ENCODE measurements around the gene NEK4.
A peak's percentile ranks its signal among the peaks of the same experiment; 100 is the strongest.

The NEK4 gene

DNA sequence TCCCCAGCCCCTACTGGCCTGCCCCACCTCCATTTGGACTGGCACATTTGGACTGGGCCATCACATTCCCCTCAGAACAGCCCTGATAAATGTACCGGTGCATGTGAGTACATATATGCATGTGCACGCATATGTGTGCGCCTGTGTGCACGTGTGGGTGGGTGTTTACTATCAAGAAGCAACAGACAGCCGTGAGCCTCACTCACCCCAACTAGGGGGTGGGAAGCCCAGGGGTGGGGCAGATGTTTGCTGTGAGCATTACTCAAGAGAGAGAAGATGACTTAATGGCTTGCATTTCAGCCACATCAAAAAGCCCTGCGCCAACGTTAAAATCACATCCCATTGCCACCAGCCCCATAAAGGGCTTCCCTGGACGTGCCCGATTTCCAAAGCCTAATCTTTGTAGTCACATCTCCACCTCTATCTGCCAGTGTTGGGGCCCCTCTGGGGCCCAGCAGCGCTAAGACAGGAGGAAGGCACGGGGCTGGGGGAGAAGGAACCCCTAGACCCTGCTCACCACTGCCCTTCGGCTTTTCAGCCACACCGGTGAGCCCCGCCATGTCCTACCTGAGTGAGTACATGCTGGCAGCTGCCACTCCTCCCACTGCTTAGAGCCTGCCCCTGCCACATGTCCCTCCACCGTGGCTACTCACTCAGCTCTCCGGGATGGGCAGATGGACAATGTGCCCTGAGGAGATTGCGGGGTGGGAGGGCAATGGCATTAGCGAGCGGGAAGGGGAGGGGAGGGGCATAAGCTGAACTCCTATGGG is 34.7 kb upstream of the NEK4 start:
- Histone ChIP-seq H3K79me1 (ENCODE audit: low read length) (no peaks in the 10 kb centered on the region), H3K27me3 (ENCODE audit: insufficient read depth, low read length, poor library complexity) (no peaks in the 10 kb centered on the region), H3K27ac (ENCODE audit: low read depth, low read length) (no peak overlapping the region), H2AK5ac (ENCODE audit: low read length) (no peak overlapping the region), H3K4me3 (ENCODE audit: low read length) (no peak overlapping the region), H2BK120ac (ENCODE audit: low read depth, low read length) (no peak overlapping the region), H3K36me3 (ENCODE audit: control insufficient read depth, insufficient read depth, low read length) (no peaks in the 10 kb centered on the region), H3K9ac (ENCODE audit: low read length) (no peak overlapping the region), H3K56ac (ENCODE audit: low read length) (no peak overlapping the region), H3K4me1 (ENCODE audit: control insufficient read depth, low read depth, low read length) (no peaks in the 10 kb centered on the region), H4K5ac (ENCODE audit: low read length) (no peak overlapping the region), H4K8ac (ENCODE audit: low read depth, low read length) (no peak overlapping the region), H2BK5ac (ENCODE audit: low read length) (no peak overlapping the region), H3K4ac (ENCODE audit: low read depth, low read length) (no peak overlapping the region), H3K23ac (ENCODE audit: low read length) (no peak overlapping the region), H2BK15ac (replicated peaks; ENCODE audit: low read depth) (no peak overlapping the region), H3K18ac (ENCODE audit: low read length) (no peak overlapping the region), H3K4me2 (ENCODE audit: low read length) (no peak overlapping the region), H3K79me2 (ENCODE audit: control insufficient read depth, insufficient read depth, low read length) (no peaks in the 10 kb centered on the region)
- no peak for DNase-seq
- WGBS (ENCODE audit: extremely low coverage, insufficient coverage, low lambda C conversion rate) = no CpG with 5 or more reads among the region's 19 CpGs

DNA sequence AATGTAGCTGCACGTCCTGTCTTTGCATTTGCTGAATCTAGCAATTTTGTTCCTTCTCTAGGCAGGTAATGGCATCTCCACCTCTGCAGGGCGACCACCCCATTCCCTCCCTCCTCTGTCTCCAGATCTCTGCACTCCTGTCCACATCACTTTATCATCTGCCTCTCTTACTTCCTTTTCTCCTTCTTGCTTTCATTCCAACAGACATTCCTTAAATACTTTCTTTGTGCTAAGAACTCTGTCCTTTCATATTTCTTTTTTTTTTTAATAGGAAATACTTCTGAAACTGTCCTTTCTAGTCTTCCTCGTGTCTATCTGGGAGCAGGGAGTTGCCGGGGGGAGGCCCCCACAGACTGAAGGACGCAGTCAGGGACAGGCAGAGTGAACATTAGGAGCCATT is 31.1 kb upstream of the NEK4 start:
- Histone ChIP-seq H3K79me1 (ENCODE audit: low read length) (no peaks in the 10 kb centered on the region), H3K4me1 (ENCODE audit: control insufficient read depth, low read depth, low read length) (no peaks in the 10 kb centered on the region), H3K27ac (ENCODE audit: low read depth, low read length) (no peak overlapping the region), H2AK5ac (ENCODE audit: low read length) (no peak overlapping the region), H3K9ac (ENCODE audit: low read length) (no peak overlapping the region), H3K4me3 (ENCODE audit: low read length) (no peak overlapping the region), H3K36me3 (ENCODE audit: control insufficient read depth, insufficient read depth, low read length) (no peaks in the 10 kb centered on the region), H3K18ac (ENCODE audit: low read length) (no peak overlapping the region), H2BK120ac (ENCODE audit: low read depth, low read length) (no peak overlapping the region), H3K79me2 (ENCODE audit: control insufficient read depth, insufficient read depth, low read length) (no peaks in the 10 kb centered on the region), H3K27me3 (ENCODE audit: insufficient read depth, low read length, poor library complexity) (no peaks in the 10 kb centered on the region), H4K8ac (ENCODE audit: low read depth, low read length) (no peak overlapping the region), H3K23ac (ENCODE audit: low read length) (no peak overlapping the region), H2BK15ac (replicated peaks; ENCODE audit: low read depth) (no peak overlapping the region), H4K5ac (ENCODE audit: low read length) (no peak overlapping the region), H3K4ac (ENCODE audit: low read depth, low read length) (no peak overlapping the region), H2BK5ac (ENCODE audit: low read length) (no peak overlapping the region), H3K56ac (ENCODE audit: low read length) (no peak overlapping the region), H3K4me2 (ENCODE audit: low read length) (no peak overlapping the region)
- no CpG with 5 or more reads among the region's 5 CpGs for WGBS (ENCODE audit: extremely low coverage, insufficient coverage, low lambda C conversion rate)
- no peak for DNase-seq

DNA sequence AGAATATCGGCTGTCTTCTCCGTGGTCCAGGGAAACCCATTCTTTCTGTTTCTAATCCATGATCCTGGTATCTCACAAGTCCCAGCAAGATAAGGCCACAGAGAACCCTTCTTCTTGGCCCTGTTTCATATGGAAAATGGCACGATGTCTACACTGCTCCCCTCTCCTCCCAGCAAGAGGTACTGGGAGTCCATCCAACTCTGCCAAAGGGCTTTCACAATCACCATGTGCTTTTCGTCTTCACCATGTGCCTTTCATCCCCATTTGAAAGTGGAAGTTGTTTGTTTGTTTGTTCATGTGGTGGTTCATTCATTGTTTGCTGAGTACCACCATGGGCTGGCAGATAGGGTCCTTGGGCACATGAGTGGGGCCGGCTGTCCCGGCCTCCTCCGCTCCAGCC is 29.3 kb upstream of the NEK4 start:
- DNase-seq = no peak

DNA sequence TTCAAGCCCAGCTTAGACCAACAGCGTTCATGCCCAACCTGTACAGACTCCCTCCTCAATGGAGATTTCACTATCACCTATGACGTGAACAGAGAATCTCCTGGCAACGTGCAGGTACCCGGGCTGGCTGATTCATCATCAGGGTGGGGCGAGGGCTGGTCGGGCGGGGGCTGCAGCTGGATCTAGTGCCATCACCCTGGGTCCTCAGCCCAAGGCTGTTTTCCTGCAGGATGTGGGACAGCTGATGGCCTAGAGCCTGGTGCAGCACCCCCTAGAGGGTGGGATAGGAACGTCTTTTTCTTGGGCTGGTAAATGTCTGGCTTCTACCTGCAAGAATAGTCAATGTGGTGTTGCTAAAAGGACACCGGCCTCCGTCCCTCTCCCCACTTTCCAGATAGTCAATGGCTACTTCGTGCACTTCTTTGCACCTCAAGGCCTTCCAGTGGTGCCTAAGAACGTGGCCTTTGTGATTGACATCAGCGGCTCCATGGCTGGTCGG is 28.3 kb upstream of the NEK4 start:
- H3K79me1 ChIP-seq (ENCODE audit: low read length) = no peaks in the 10 kb centered on the region

More for the DNA sequence above, 29.3 kb upstream of the NEK4 start:
- no peak overlapping the region for H2BK5ac ChIP-seq (ENCODE audit: low read length)
- H2AK5ac ChIP-seq (ENCODE audit: low read length) = no peak overlapping the region
- H3K4me2 ChIP-seq (ENCODE audit: low read length) = no peak overlapping the region
- no peak overlapping the region for H3K18ac ChIP-seq (ENCODE audit: low read length)
- no peak overlapping the region for H4K8ac ChIP-seq (ENCODE audit: low read depth, low read length)
- WGBS (ENCODE audit: extremely low coverage, insufficient coverage, low lambda C conversion rate) = no CpG with 5 or more reads among the region's 7 CpGs
- H3K27me3 ChIP-seq (ENCODE audit: insufficient read depth, low read length, poor library complexity) = no peaks in the 10 kb centered on the region
- H3K79me1 ChIP-seq (ENCODE audit: low read length) = no peaks in the 10 kb centered on the region
- H3K4me3 ChIP-seq (ENCODE audit: low read length) = no peak overlapping the region
- H3K79me2 ChIP-seq (ENCODE audit: control insufficient read depth, insufficient read depth, low read length) = no peaks in the 10 kb centered on the region
- H2BK120ac ChIP-seq (ENCODE audit: low read depth, low read length) = no peak overlapping the region
- H4K5ac ChIP-seq (ENCODE audit: low read length) = no peak overlapping the region
- no peaks in the 10 kb centered on the region for H3K36me3 ChIP-seq (ENCODE audit: control insufficient read depth, insufficient read depth, low read length)
- H3K23ac ChIP-seq (ENCODE audit: low read length) = no peak overlapping the region
- no peak overlapping the region for H2BK15ac ChIP-seq (replicated peaks; ENCODE audit: low read depth)
- H3K4me1 ChIP-seq (ENCODE audit: control insufficient read depth, low read depth, low read length) = no peaks in the 10 kb centered on the region
- H3K27ac ChIP-seq (ENCODE audit: low read depth, low read length) = no peak overlapping the region
- no peak overlapping the region for H3K56ac ChIP-seq (ENCODE audit: low read length)
- H3K4ac ChIP-seq (ENCODE audit: low read depth, low read length) = no peak overlapping the region
- no peak overlapping the region for H3K9ac ChIP-seq (ENCODE audit: low read length)

DNA sequence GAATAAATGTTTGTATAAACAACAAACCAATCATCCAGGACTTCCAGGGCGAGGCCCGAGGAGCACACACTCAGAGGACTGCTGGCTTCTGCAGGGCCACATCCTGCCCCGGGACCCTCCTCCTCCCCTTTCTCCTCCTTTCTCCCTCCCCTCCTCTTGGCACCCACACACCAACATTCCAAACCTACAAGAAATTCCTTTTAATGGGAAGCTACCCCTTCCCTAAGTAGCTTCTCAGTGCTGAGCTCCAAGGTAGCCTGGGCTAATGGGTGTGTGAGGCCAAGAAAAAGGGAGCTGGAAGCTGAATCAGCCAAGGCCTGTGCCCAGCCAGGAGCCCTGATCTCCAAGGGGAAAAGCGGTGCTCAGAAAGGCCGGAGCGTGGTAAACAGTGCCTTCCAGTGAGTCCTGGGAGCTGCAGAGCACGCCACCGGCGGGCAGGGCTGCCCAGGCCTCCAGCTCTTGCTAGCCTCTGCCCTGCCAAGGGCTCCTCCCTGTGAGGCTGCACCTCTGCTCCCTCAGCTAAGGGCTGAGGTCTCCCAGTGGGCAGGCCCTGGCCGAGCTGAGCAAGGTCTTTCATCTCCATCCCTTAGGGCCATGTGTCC is 27.7 kb upstream of the NEK4 start:
- Histone ChIP-seq H3K18ac (ENCODE audit: low read length) (no peak overlapping the region), H2AK5ac (ENCODE audit: low read length) (no peak overlapping the region), H3K4ac (ENCODE audit: low read depth, low read length) (no peak overlapping the region), H4K8ac (ENCODE audit: low read depth, low read length) (no peak overlapping the region), H3K79me1 (ENCODE audit: low read length) (no peaks in the 10 kb centered on the region), H4K5ac (ENCODE audit: low read length) (no peak overlapping the region), H2BK5ac (ENCODE audit: low read length) (no peak overlapping the region), H3K36me3 (ENCODE audit: control insufficient read depth, insufficient read depth, low read length) (no peaks in the 10 kb centered on the region), H3K79me2 (ENCODE audit: control insufficient read depth, insufficient read depth, low read length) (no peaks in the 10 kb centered on the region), H2BK15ac (replicated peaks; ENCODE audit: low read depth) (no peak overlapping the region), H3K4me2 (ENCODE audit: low read length) (no peak overlapping the region), H3K27ac (ENCODE audit: low read depth, low read length) (no peak overlapping the region), H3K4me1 (ENCODE audit: control insufficient read depth, low read depth, low read length) (no peaks in the 10 kb centered on the region), H3K23ac (ENCODE audit: low read length) (no peak overlapping the region), H2BK120ac (ENCODE audit: low read depth, low read length) (no peak overlapping the region), H3K56ac (ENCODE audit: low read length) (no peak overlapping the region), H3K9ac (ENCODE audit: low read length) (no peak overlapping the region), H3K4me3 (ENCODE audit: low read length) (no peak overlapping the region), H3K27me3 (ENCODE audit: insufficient read depth, low read length, poor library complexity) (no peaks in the 10 kb centered on the region)
- no CpG with 5 or more reads among the region's 10 CpGs for WGBS (ENCODE audit: extremely low coverage, insufficient coverage, low lambda C conversion rate)
- peak; percentile 17 for DNase-seq

More for the DNA sequence above, 28.3 kb upstream of the NEK4 start:
- Histone ChIP-seq H4K8ac (ENCODE audit: low read depth, low read length) (no peak overlapping the region), H3K4me2 (ENCODE audit: low read length) (no peak overlapping the region), H3K9ac (ENCODE audit: low read length) (no peak overlapping the region), H3K27ac (ENCODE audit: low read depth, low read length) (no peak overlapping the region), H3K56ac (ENCODE audit: low read length) (no peak overlapping the region), H2BK15ac (replicated peaks; ENCODE audit: low read depth) (no peak overlapping the region), H3K4me3 (ENCODE audit: low read length) (no peak overlapping the region), H3K4me1 (ENCODE audit: control insufficient read depth, low read depth, low read length) (no peaks in the 10 kb centered on the region), H3K79me2 (ENCODE audit: control insufficient read depth, insufficient read depth, low read length) (no peaks in the 10 kb centered on the region), H3K18ac (ENCODE audit: low read length) (no peak overlapping the region), H4K5ac (ENCODE audit: low read length) (no peak overlapping the region), H3K23ac (ENCODE audit: low read length) (no peak overlapping the region), H3K36me3 (ENCODE audit: control insufficient read depth, insufficient read depth, low read length) (no peaks in the 10 kb centered on the region), H3K4ac (ENCODE audit: low read depth, low read length) (no peak overlapping the region), H2BK120ac (ENCODE audit: low read depth, low read length) (no peak overlapping the region), H2BK5ac (ENCODE audit: low read length) (no peak overlapping the region), H3K27me3 (ENCODE audit: insufficient read depth, low read length, poor library complexity) (no peaks in the 10 kb centered on the region), H2AK5ac (ENCODE audit: low read length) (no peak overlapping the region)
- DNase-seq = peak; percentile 71
- no CpG with 5 or more reads among the region's 14 CpGs for WGBS (ENCODE audit: extremely low coverage, insufficient coverage, low lambda C conversion rate)
